Mesenchymal stem cell (in vitro differentiated cells and primary cell): ENCODE measurements around the gene SLC25A21.

Experiments
- DNase-seq: peaks from one replicate; pipeline ENCODE4 v3.0.0-alpha.2; 2013
- H2AFZ ChIP-seq: one replicate; pipeline ENCODE4 v1.6.1; 2013; ENCODE audit warnings: low read depth, mild to moderate bottlenecking, control low read depth, inconsistent platforms, low read length, moderate library complexity
- H2AK5ac ChIP-seq: 2 replicates; pipeline ENCODE4 v1.6.1; 2013; ENCODE audit warnings: low read length, moderate library complexity, mild to moderate bottlenecking, inconsistent platforms; ENCODE audit not compliant: severe bottlenecking
- H2BK120ac ChIP-seq: one replicate; pipeline ENCODE4 v1.6.1; 2013; ENCODE audit warnings: low read depth, mild to moderate bottlenecking, inconsistent platforms, low read length, moderate library complexity
- H2BK12ac ChIP-seq, 2 experiments: one replicate each; pipeline ENCODE4 v1.6.1; 2013; ENCODE audit warnings: inconsistent platforms in 2 of 2, low read length in 2 of 2, mild to moderate bottlenecking in 2 of 2, moderate library complexity in 2 of 2, control low read depth in 1 of 2
- H2BK15ac ChIP-seq: one replicate; pipeline ENCODE4 v1.6.1; 2013; ENCODE audit warnings: mild to moderate bottlenecking, low read depth, inconsistent platforms; ENCODE audit not compliant: poor library complexity, severe bottlenecking
- H2BK5ac ChIP-seq: 2 replicates; pipeline ENCODE4 v1.6.1; 2013; ENCODE audit warnings: low read depth, mild to moderate bottlenecking, low read length, control low read depth, inconsistent platforms; ENCODE audit not compliant: poor library complexity, severe bottlenecking
- H3K14ac ChIP-seq, 2 experiments: one replicate each; pipeline ENCODE4 v1.6.1; 2013; ENCODE audit warnings: inconsistent platforms in 2 of 2, low read length in 2 of 2, control low read depth in 1 of 2, mild to moderate bottlenecking in 1 of 2, moderate library complexity in 1 of 2
- H3K18ac ChIP-seq, 2 experiments: one replicate each; pipeline ENCODE4 v1.6.1; 2013; ENCODE audit warnings: inconsistent platforms in 2 of 2, low read length in 2 of 2, control low read depth in 1 of 2, low read depth in 1 of 2, mild to moderate bottlenecking in 1 of 2
- H3K23ac ChIP-seq, 2 experiments: one replicate each; pipeline ENCODE4 v1.6.1; 2013; ENCODE audit warnings: inconsistent platforms in 2 of 2, low read length in 2 of 2, mild to moderate bottlenecking in 2 of 2, moderate library complexity in 2 of 2, control low read depth in 1 of 2
- H3K27ac ChIP-seq: 2 replicates; pipeline ENCODE4 v1.5.1; 2013; ENCODE audit warnings: mild to moderate bottlenecking, moderate library complexity, low read length, control low read depth, inconsistent platforms; ENCODE audit not compliant: poor library complexity, severe bottlenecking
- H3K27me3 ChIP-seq, 2 experiments: 2 replicates each; pipeline versions ENCODE4 v1.6.1 to v1.7.0; 2013; ENCODE audit warnings: low read length in 2 of 2, mild to moderate bottlenecking in 2 of 2, moderate library complexity in 2 of 2, control low read depth in 1 of 2, inconsistent platforms in 1 of 2; ENCODE audit not compliant: control insufficient read depth in 1 of 2, insufficient read depth in 1 of 2
- H3K36me3 ChIP-seq, 2 experiments: 2 replicates each; pipeline versions ENCODE4 v1.6.1 to v1.7.0; 2013; ENCODE audit warnings: low read length in 2 of 2, control low read depth in 1 of 2, inconsistent platforms in 1 of 2, low read depth in 1 of 2, mild to moderate bottlenecking in 1 of 2; ENCODE audit not compliant: insufficient read depth in 2 of 2, control insufficient read depth in 1 of 2
- H3K4ac ChIP-seq, 2 experiments: one replicate each; pipeline ENCODE4 v1.6.1; 2013; ENCODE audit warnings: inconsistent platforms in 2 of 2, low read length in 2 of 2, mild to moderate bottlenecking in 2 of 2, moderate library complexity in 2 of 2, control low read depth in 1 of 2, low read depth in 1 of 2
- H3K4me1 ChIP-seq: 2 replicates; pipeline ENCODE4 v1.6.1; 2013; ENCODE audit warnings: low read depth, low read length, control low read depth; ENCODE audit not compliant: control insufficient read depth, insufficient read depth
- H3K4me2 ChIP-seq: 2 replicates; pipeline ENCODE4 v1.6.1; 2013; ENCODE audit warnings: low read length, mild to moderate bottlenecking, inconsistent platforms; ENCODE audit not compliant: poor library complexity, severe bottlenecking
- H3K4me3 ChIP-seq, 2 experiments: 2 replicates each; pipeline versions ENCODE4 v1.5.1 to v1.7.0; 2013; ENCODE audit warnings: low read length in 2 of 2, mild to moderate bottlenecking in 2 of 2, control low read depth in 1 of 2, low read depth in 1 of 2; ENCODE audit not compliant: insufficient read depth in 1 of 2
- H3K79me1 ChIP-seq: replicated peaks from 2 replicates; pipeline ENCODE4 v1.6.1; 2013; ENCODE audit warnings: mild to moderate bottlenecking, control low read depth, low read length, inconsistent platforms; ENCODE audit not compliant: poor library complexity, severe bottlenecking
- H3K9ac ChIP-seq: 2 replicates; pipeline ENCODE4 v1.7.0; 2013; ENCODE audit warnings: mild to moderate bottlenecking, low read length, moderate library complexity
- H3K9me3 ChIP-seq: 2 replicates; pipeline ENCODE4 v1.7.0; 2013; ENCODE audit warnings: mild to moderate bottlenecking, low read length; ENCODE audit not compliant: control insufficient read depth
- H4K8ac ChIP-seq: one replicate; pipeline ENCODE4 v1.6.1; 2013; ENCODE audit warnings: inconsistent platforms, mild to moderate bottlenecking, low read length, moderate library complexity
- H4K91ac ChIP-seq: one replicate; pipeline ENCODE4 v1.6.1; 2013; ENCODE audit warnings: mild to moderate bottlenecking, low read length, inconsistent platforms
- WGBS: methylation state at CpG from one replicate; pipeline ENCODE4 v1.1.7; 2013; ENCODE audit warnings: mixed read lengths; 5-methylcytosine and 5-hydroxymethylcytosine counted together

SLC25A21 gene

GRCh38 chr14:36996857-36997590 lies 175.4 kb downstream of the SLC25A21 start:
- H3K14ac ChIP-seq, result no peak overlapping the region
- H2BK15ac ChIP-seq, result no peak overlapping the region
- no peak overlapping the region for H3K18ac ChIP-seq
- H3K23ac ChIP-seq, result no peak overlapping the region
- H2BK120ac ChIP-seq, result no peak overlapping the region
- 83% methylated on average over 5 of the region's 5 CpGs for WGBS
- no peaks in the 10 kb centered on the region for H3K9me3 ChIP-seq
- H3K79me1 ChIP-seq, result no peaks in the 10 kb centered on the region
- H3K36me3 ChIP-seq, result no peaks in the 10 kb centered on the region
- peaks cover 1% of the 10 kb centered on the region for H3K4me1 ChIP-seq
- H3K27me3 ChIP-seq, result no peaks in the 10 kb centered on the region
- no peak overlapping the region for H3K4me2 ChIP-seq
- no peak overlapping the region for H3K4ac ChIP-seq
- H4K91ac ChIP-seq, result no peak overlapping the region
- DNase-seq, result no peak
- no peak overlapping the region for H2AK5ac ChIP-seq
- H4K8ac ChIP-seq, result no peak overlapping the region
- H3K4me3 ChIP-seq, result no peak overlapping the region
- no peak overlapping the region for H2BK5ac ChIP-seq
- no peak overlapping the region for H3K27ac ChIP-seq
- no peak overlapping the region for H3K9ac ChIP-seq
- no peak overlapping the region for H2AFZ ChIP-seq
- H2BK12ac ChIP-seq, result no peak overlapping the region

- Histone ChIP-seq H2BK5ac (no peak overlapping the region), H3K23ac (no peak overlapping the region), H3K9me3 (no peaks in the 10 kb centered on the region), H3K4ac (no peak overlapping the region), H2AK5ac (peak overlapping the region; percentile 67), H2BK120ac (no peak overlapping the region), H2AFZ (no peak overlapping the region), H3K4me1 (peaks cover 1% of the 10 kb centered on the region), H3K27me3 (no peaks in the 10 kb centered on the region), H2BK12ac (no peak overlapping the region), H3K27ac (no peak overlapping the region), H2BK15ac (no peak overlapping the region), H3K79me1 (no peaks in the 10 kb centered on the region), H3K36me3 (no peaks in the 10 kb centered on the region), H3K18ac (no peak overlapping the region), H3K9ac (no peak overlapping the region), H3K14ac (no peak overlapping the region), H4K8ac (no peak overlapping the region), H3K4me3 (no peak overlapping the region), H4K91ac (no peak overlapping the region), H3K4me2 (no peak overlapping the region)
- 24% methylated on average over 2 of the region's 4 CpGs for WGBS
- peak; percentile 34 for DNase-seq
Observed at GRCh38 chr14:36996133-36996856, 176.1 kb downstream of the SLC25A21 start.

GRCh38 chr14:36989806-36990205 lies 182.6 kb downstream of the SLC25A21 start:
- DNase-seq, result no peak
- Histone ChIP-seq H4K8ac (no peak overlapping the region), H4K91ac (no peak overlapping the region), H2AK5ac (peak overlapping the region; percentile 63), H3K27me3 (no peaks in the 10 kb centered on the region), H2BK120ac (no peak overlapping the region), H2BK12ac (no peak overlapping the region), H3K27ac (no peak overlapping the region), H3K14ac (no peak overlapping the region), H3K4me3 (no peak overlapping the region), H3K9me3 (no peaks in the 10 kb centered on the region), H3K18ac (no peak overlapping the region), H3K4me1 (no peaks in the 10 kb centered on the region), H3K79me1 (no peaks in the 10 kb centered on the region), H2BK5ac (no peak overlapping the region), H3K4me2 (no peak overlapping the region), H3K9ac (no peak overlapping the region), H3K36me3 (no peaks in the 10 kb centered on the region), H3K4ac (no peak overlapping the region), H2AFZ (no peak overlapping the region), H2BK15ac (no peak overlapping the region), H3K23ac (no peak overlapping the region)
- WGBS, result 94% methylated on average over 3 of the region's 3 CpGs

- H3K4me2 ChIP-seq, result no peak overlapping the region
- H2BK120ac ChIP-seq, result no peak overlapping the region
- H3K4me1 ChIP-seq, result no peaks in the 10 kb centered on the region
- H3K27ac ChIP-seq, result no peak overlapping the region
- H2AK5ac ChIP-seq, result no peak overlapping the region
- H3K9ac ChIP-seq, result no peak overlapping the region
- DNase-seq, result no peak
- H3K4ac ChIP-seq, result no peak overlapping the region
- H3K27me3 ChIP-seq, result no peaks in the 10 kb centered on the region
- H3K9me3 ChIP-seq, result no peaks in the 10 kb centered on the region
- no peak overlapping the region for H3K14ac ChIP-seq
- H3K18ac ChIP-seq, result no peak overlapping the region
- no peak overlapping the region for H2BK15ac ChIP-seq
- no CpG with 5 or more reads among the region's 1 CpG for WGBS
- H2BK12ac ChIP-seq, result no peak overlapping the region
- no peaks in the 10 kb centered on the region for H3K36me3 ChIP-seq
- no peak overlapping the region for H3K23ac ChIP-seq
- no peaks in the 10 kb centered on the region for H3K79me1 ChIP-seq
- H2AFZ ChIP-seq, result no peak overlapping the region
- H4K91ac ChIP-seq, result no peak overlapping the region
- H4K8ac ChIP-seq, result no peak overlapping the region
- H2BK5ac ChIP-seq, result no peak overlapping the region
- no peak overlapping the region for H3K4me3 ChIP-seq
Observed at GRCh38 chr14:36988989-36989388, 183.4 kb downstream of the SLC25A21 start.
